GM12875 (cell line): ENCODE results near the gene SMC1B.

Source experiments
- H3K4me3 ChIP-seq: one replicate; pipeline ENCODE4 v1.5.1; 2011; ENCODE audit warnings: low read depth, low read length, control low read depth
- CTCF ChIP-seq: IDR thresholded peaks from 2 replicates; pipeline ENCODE4 v1.5.1; 2011; ENCODE audit warnings: low read depth, mild to moderate bottlenecking, control low read depth, inconsistent platforms, low read length, moderate library complexity, borderline replicate concordance; ENCODE audit not compliant: insufficient read depth

SMC1B gene

GRCh38 chr22:45413368-45414211 is at the start of gene SMC1B, which contains the start of gene RIBC2:
TSS of gene SMC1B (minus strand) at chr22:45413599. CDS start at chr22:45413567, 32 bp downstream.
TSS of gene RIBC2 (plus strand) at chr22:45413693. CDS start at chr22:45413887, 194 bp downstream.
- TF ChIP-seq CTCF, result no peak

GRCh38 chr22:45462034-45462655 is 48.7 kb upstream of the SMC1B start:
- no peak overlapping the region for H3K4me3 ChIP-seq
- TF ChIP-seq CTCF, result no peak

More at GRCh38 chr22:45413368-45414211, at the start of gene SMC1B, which contains the start of gene RIBC2:
- H3K4me3 ChIP-seq, result peak within 1 kb of the TSS; percentile 44

- H3K4me3 ChIP-seq, result no peak overlapping the region
- no peak for TF ChIP-seq CTCF
Observed at GRCh38 chr22:45460288-45461109, 47.1 kb upstream of the SMC1B start.

GRCh38 chr22:45459235-45459634 is 45.8 kb upstream of the SMC1B start:
- H3K4me3 ChIP-seq, result no peak overlapping the region
- TF ChIP-seq CTCF, result no peak

GRCh38 chr22:45458532-45458931 is 45.1 kb upstream of the SMC1B start:
- no peak overlapping the region for H3K4me3 ChIP-seq
- no peak for TF ChIP-seq CTCF

GRCh38 chr22:45456811-45457210 is 43.4 kb upstream of the SMC1B start:
- no peak for TF ChIP-seq CTCF
- no peak overlapping the region for H3K4me3 ChIP-seq
